ENCODE results near the gene SMIM35.
"Not testable (repeated sequence)": the region's sequence is repeated elsewhere in the genome, so short reads cannot be mapped to it uniquely, and the experiment has no call there.

The SMIM35 gene

DNA sequence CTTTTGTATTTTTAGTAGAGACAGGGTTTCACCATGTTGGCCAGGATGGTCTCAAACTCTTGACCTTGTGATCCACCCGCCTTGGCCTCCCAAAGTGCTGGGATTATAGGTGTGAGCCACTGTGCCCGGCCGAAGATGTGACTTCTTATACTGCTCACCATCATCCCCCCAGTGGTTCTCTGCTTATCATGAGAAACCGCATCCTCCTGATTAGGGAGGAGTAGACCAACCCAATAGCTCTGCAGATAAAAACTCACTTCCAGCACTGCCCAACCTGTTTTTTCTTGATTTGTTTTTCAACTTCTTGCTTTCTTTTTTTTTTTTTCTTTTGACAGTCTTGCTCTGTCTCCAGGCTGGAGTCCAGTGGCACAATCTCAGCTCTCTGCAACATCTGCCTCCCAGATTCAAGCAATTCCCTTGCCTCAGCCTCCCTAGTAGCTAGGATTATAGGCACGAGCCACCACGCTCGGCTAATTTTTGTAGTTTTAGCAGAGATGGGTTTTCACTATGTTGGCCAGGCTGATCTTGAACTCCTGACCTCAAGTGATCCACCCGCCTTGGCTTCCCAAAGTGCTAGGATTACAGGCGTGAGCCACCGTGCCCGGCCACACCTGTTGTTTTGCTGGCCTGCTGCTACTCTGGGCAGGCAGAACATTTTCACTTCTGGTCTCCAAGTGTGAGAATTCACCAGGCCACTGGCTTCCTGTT is 79.0 kb downstream of the SMIM35 start:
- H3K4ac ChIP-seq (ENCODE audit: low read depth, low read length); H2BK12ac ChIP-seq (ENCODE audit: low read length); H3K23ac ChIP-seq (ENCODE audit: low read length); H2AFZ ChIP-seq (ENCODE audit: insufficient read depth, low read length, poor library complexity); H3K27me3 ChIP-seq (ENCODE audit: insufficient read depth, low read length); H4K8ac ChIP-seq (ENCODE audit: low read depth, low read length); H2AK5ac ChIP-seq (ENCODE audit: low read length); H3K36me3 ChIP-seq (ENCODE audit: control insufficient read depth in 1 of 2, insufficient read depth in 2 of 2, low read length in 2 of 2); H3K4me3 ChIP-seq (ENCODE audit: low read depth, low read length); H3K79me2 ChIP-seq (ENCODE audit: control insufficient read depth, insufficient read depth, low read length, poor library complexity); H3K9ac ChIP-seq (ENCODE audit: low read length); H3K4me1 ChIP-seq (ENCODE audit: control insufficient read depth in 1 of 2, insufficient read depth in 2 of 2, low read length in 2 of 2); H3K4me2 ChIP-seq (ENCODE audit: low read length); H3K9me3 ChIP-seq (ENCODE audit: insufficient read depth, low read depth, low read length); H4K12ac ChIP-seq (ENCODE audit: low read depth, low read length); H2BK5ac ChIP-seq (ENCODE audit: low read depth, low read length, poor library complexity); H2BK120ac ChIP-seq (ENCODE audit: insufficient read depth, low read length, poor library complexity); H3K18ac ChIP-seq (ENCODE audit: low read length); DNase-seq; H3K79me1 ChIP-seq (ENCODE audit: low read length); H3K27ac ChIP-seq (ENCODE audit: low read depth, low read length); H3K14ac ChIP-seq (ENCODE audit: low read length); H4K91ac ChIP-seq (ENCODE audit: low read depth, low read length): not testable (repeated sequence)
- no CpG with 5 or more reads among the region's 11 CpGs for WGBS (ENCODE audit: extremely low coverage, insufficient coverage, insufficient read length)

DNA sequence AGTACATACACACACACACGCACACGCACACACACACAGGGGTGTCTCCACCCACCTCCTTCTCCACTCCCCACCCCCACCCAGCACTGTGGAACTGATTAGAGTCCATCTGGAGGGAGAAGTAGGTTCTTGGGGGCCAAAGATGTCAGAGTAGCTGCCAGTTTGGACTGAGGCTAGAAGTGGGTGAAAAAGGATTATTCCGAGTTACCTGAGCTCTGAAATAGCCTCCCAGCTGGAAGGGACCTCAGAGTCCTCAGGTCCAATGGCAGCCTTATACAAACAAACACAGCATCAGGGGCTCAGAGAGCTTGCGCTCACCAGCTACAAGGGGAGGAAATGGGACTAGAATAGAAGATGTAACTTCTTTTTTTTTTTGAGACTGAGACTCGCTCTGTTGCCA is 79.7 kb downstream of the SMIM35 start:
- WGBS (ENCODE audit: extremely low coverage, insufficient coverage, insufficient read length): no CpG with 5 or more reads among the region's 5 CpGs
- Histone ChIP-seq H3K79me1 (ENCODE audit: low read length) (no peaks in the 10 kb centered on the region), H3K18ac (ENCODE audit: low read length) (no peak overlapping the region), H3K4me3 (ENCODE audit: low read depth, low read length) (no peak overlapping the region), H3K79me2 (ENCODE audit: control insufficient read depth, insufficient read depth, low read length, poor library complexity) (no peaks in the 10 kb centered on the region), H2BK120ac (ENCODE audit: insufficient read depth, low read length, poor library complexity) (no peak overlapping the region), H2BK5ac (ENCODE audit: low read depth, low read length, poor library complexity) (no peak overlapping the region), H3K27me3 (ENCODE audit: insufficient read depth, low read length) (no peaks in the 10 kb centered on the region), H3K27ac (ENCODE audit: low read depth, low read length) (no peak overlapping the region), H3K14ac (ENCODE audit: low read length) (no peak overlapping the region), H2AFZ (ENCODE audit: insufficient read depth, low read length, poor library complexity) (no peak overlapping the region), H3K9me3 (ENCODE audit: insufficient read depth, low read depth, low read length) (no peaks in the 10 kb centered on the region), H3K4me2 (ENCODE audit: low read length) (no peak overlapping the region), H2BK12ac (ENCODE audit: low read length) (no peak overlapping the region), H4K91ac (ENCODE audit: low read depth, low read length) (no peak overlapping the region), H3K4me1 (ENCODE audit: control insufficient read depth in 1 of 2, insufficient read depth in 2 of 2, low read length in 2 of 2) (peaks cover 2 to 4% of the 10 kb centered on the region in 2 experiments), H2AK5ac (ENCODE audit: low read length) (no peak overlapping the region), H3K9ac (ENCODE audit: low read length) (no peak overlapping the region), H4K8ac (ENCODE audit: low read depth, low read length) (no peak overlapping the region), H3K23ac (ENCODE audit: low read length) (no peak overlapping the region), H3K4ac (ENCODE audit: low read depth, low read length) (no peak overlapping the region), H4K12ac (ENCODE audit: low read depth, low read length) (no peak overlapping the region), H3K36me3 (ENCODE audit: control insufficient read depth in 1 of 2, insufficient read depth in 2 of 2, low read length in 2 of 2) (no peaks in the 10 kb centered on the region)
- DNase-seq: no peak

- Histone ChIP-seq H3K9me3 (ENCODE audit: insufficient read depth, low read depth, low read length) (no peaks in the 10 kb centered on the region), H4K8ac (ENCODE audit: low read depth, low read length) (no peak overlapping the region), H2AK5ac (ENCODE audit: low read length) (no peak overlapping the region), H3K14ac (ENCODE audit: low read length) (no peak overlapping the region), H3K27ac (ENCODE audit: low read depth, low read length) (no peak overlapping the region), H2BK12ac (ENCODE audit: low read length) (no peak overlapping the region), H3K27me3 (ENCODE audit: insufficient read depth, low read length) (no peaks in the 10 kb centered on the region), H4K91ac (ENCODE audit: low read depth, low read length) (no peak overlapping the region), H3K79me2 (ENCODE audit: control insufficient read depth, insufficient read depth, low read length, poor library complexity) (no peaks in the 10 kb centered on the region), H3K79me1 (ENCODE audit: low read length) (no peaks in the 10 kb centered on the region), H3K4me3 (ENCODE audit: low read depth, low read length) (no peak overlapping the region), H3K23ac (ENCODE audit: low read length) (no peak overlapping the region), H3K4ac (ENCODE audit: low read depth, low read length) (no peak overlapping the region), H2AFZ (ENCODE audit: insufficient read depth, low read length, poor library complexity) (no peak overlapping the region), H3K9ac (ENCODE audit: low read length) (no peak overlapping the region), H4K12ac (ENCODE audit: low read depth, low read length) (no peak overlapping the region), H3K36me3 (ENCODE audit: control insufficient read depth in 1 of 2, insufficient read depth in 2 of 2, low read length in 2 of 2) (no peaks in the 10 kb centered on the region), H3K4me2 (ENCODE audit: low read length) (no peak overlapping the region), H2BK5ac (ENCODE audit: low read depth, low read length, poor library complexity) (no peak overlapping the region), H3K18ac (ENCODE audit: low read length) (no peak overlapping the region), H3K4me1 (ENCODE audit: control insufficient read depth in 1 of 2, insufficient read depth in 2 of 2, low read length in 2 of 2) (peaks cover 2 to 4% of the 10 kb centered on the region in 2 experiments), H2BK120ac (ENCODE audit: insufficient read depth, low read length, poor library complexity) (no peak overlapping the region)
- DNase-seq: no peak
- WGBS (ENCODE audit: extremely low coverage, insufficient coverage, insufficient read length): no CpG with 5 or more reads among the region's 4 CpGs
Observed at GRCh38 chr11:118006153-118006534, 80.6 kb downstream of the SMIM35 start.

GRCh38 chr11:118005224-118006152 is 81.3 kb downstream of the SMIM35 start:
- no peak overlapping the region for H2AFZ ChIP-seq (ENCODE audit: insufficient read depth, low read length, poor library complexity)
- no peak for DNase-seq
- no peaks in the 10 kb centered on the region for H3K36me3 ChIP-seq (ENCODE audit: control insufficient read depth in 1 of 2, insufficient read depth in 2 of 2, low read length in 2 of 2)
- no peak overlapping the region for H3K4me2 ChIP-seq (ENCODE audit: low read length)
- H3K14ac ChIP-seq (ENCODE audit: low read length): no peak overlapping the region
- no peak overlapping the region for H4K91ac ChIP-seq (ENCODE audit: low read depth, low read length)
- no peaks in the 10 kb centered on the region for H3K9me3 ChIP-seq (ENCODE audit: insufficient read depth, low read depth, low read length)
- no peak overlapping the region for H3K4ac ChIP-seq (ENCODE audit: low read depth, low read length)
- H3K4me1 ChIP-seq (ENCODE audit: control insufficient read depth in 1 of 2, insufficient read depth in 2 of 2, low read length in 2 of 2): peaks cover 2 to 4% of the 10 kb centered on the region in 2 experiments
- no peak overlapping the region for H4K8ac ChIP-seq (ENCODE audit: low read depth, low read length)
- H2BK12ac ChIP-seq (ENCODE audit: low read length): no peak overlapping the region
- H3K4me3 ChIP-seq (ENCODE audit: low read depth, low read length): no peak overlapping the region
- no peak overlapping the region for H3K18ac ChIP-seq (ENCODE audit: low read length)
- no peak overlapping the region for H3K27ac ChIP-seq (ENCODE audit: low read depth, low read length)
- no peak overlapping the region for H3K9ac ChIP-seq (ENCODE audit: low read length)
- no peak overlapping the region for H4K12ac ChIP-seq (ENCODE audit: low read depth, low read length)
- no peak overlapping the region for H2BK5ac ChIP-seq (ENCODE audit: low read depth, low read length, poor library complexity)
- H3K23ac ChIP-seq (ENCODE audit: low read length): no peak overlapping the region
- no peak overlapping the region for H2AK5ac ChIP-seq (ENCODE audit: low read length)
- H3K79me2 ChIP-seq (ENCODE audit: control insufficient read depth, insufficient read depth, low read length, poor library complexity): no peaks in the 10 kb centered on the region
- WGBS (ENCODE audit: extremely low coverage, insufficient coverage, insufficient read length): no CpG with 5 or more reads among the region's 12 CpGs
- H3K79me1 ChIP-seq (ENCODE audit: low read length): no peaks in the 10 kb centered on the region
- H3K27me3 ChIP-seq (ENCODE audit: insufficient read depth, low read length): no peaks in the 10 kb centered on the region
- H2BK120ac ChIP-seq (ENCODE audit: insufficient read depth, low read length, poor library complexity): no peak overlapping the region
